GM18519 (cell line): Measurements from ENCODE around the gene GPR107.

Experiments used
- ATAC-seq: cut with Tn5 transposase; IDR thresholded peaks from one replicate; pipeline ENCODE4 v1.9.1; 2021; ENCODE audit warnings: mild to moderate bottlenecking, moderate library complexity; ENCODE audit not compliant: unreplicated experiment, low FRiP score

GPR107 gene

DNA sequence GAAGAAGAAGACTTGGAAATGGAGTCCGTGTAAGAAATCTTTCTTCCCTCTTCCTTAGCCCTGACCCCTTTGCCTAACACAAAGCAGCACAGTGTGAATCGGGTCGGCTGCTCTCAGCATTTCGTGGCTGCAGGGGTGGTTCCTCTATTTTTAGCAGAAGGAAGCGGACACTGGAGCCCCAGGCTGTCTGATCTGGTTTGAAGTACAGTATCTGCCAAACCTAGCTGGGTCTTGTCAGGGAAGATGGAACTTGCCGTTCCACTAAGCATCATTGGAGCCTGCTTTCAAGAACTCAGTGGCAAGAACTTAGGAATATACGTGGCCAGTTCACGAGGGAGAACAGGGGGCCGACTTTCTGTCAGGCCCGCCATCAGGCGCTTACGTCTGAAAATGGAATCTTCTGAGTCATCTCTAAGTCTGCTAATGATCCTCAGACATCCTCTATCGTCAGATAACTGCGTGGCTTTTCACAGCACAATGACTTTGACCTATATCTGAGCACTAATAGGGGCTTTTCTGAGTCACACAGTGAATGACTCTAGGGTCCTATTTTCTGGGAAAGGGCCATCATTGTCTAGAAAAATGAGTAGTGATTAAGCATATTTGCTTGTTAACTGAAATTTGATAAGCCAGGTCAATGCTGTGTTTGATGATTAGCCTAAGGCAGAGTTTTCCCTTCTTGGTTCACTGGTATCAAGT, 75.2 kb downstream of the GPR107 start:
- ATAC-seq, result peak; percentile 47

DNA sequence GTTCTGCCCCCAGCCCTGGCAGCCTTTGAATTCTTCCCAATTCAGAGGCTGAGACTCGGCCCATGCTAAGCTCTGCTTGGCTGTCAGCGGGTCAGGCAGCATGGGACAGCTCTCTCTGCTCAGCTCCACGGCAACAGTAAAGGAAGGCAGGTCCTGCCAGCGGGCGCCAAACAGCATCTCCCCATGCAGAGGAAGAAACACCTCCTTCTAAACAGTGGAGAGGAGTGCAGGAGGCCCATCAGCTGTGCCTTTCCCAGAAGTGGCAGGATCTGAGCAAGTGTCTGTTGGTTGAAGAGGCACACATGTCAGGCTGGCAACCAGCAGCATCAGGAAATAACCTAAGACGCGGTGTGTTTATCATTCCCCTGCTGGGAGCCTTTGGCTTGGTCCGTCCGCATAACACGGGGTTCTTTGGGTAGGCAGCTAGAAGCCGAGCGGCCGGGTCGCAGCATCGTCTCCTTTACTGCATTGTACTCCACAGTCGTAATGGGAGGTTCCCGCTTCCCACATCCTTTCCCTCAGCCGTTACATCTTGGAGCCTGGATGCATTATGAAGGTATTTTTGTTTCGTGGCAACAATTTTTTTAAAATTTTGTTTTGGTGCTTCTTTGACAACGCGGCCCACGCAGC, 75.8 kb downstream of the GPR107 start:
- ATAC-seq, result no peak

DNA sequence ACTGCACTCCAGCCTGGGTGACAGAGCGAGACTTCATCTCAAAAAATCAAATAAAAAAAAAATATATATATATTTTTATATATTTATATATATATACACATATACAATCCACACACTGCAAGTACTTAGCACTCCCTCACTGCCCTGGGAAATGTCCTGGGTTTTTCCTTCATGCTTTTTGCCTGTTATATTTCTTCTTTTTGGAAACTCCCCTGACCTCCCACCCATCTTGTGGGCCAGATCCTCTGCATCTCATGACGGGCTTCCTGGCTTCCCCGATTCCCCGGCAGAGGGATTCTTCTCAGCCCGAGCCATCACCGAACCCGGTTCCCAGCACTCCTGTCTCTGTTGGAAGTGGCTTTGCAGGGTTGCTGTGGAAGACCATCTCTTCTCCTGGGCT, 79.0 kb downstream of the GPR107 start:
- ATAC-seq, result no peak

- ATAC-seq, result no peak
Measured at GRCh38 chr9:130137081-130137640, 83.5 kb downstream of the GPR107 start.

DNA sequence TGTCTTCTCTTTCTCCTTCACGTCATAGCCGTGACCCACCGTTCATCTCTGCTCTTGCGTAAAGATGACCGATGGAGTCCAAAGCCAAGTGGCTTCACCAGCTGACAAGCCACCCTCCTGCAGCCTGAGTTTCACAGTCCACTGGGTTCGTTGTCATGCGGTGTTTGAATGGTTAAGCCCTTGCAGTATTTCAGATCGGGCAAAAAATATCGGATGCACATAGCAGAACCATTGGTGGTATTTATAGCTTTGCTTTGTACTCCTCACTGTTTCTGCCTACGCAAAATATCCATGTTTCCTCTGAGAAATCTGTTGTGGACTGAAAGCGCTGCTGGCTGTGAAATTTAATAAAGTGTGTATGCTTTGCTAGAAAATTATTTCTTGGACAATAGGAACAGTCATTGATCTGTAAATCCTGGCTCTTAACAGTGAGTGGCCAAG, 84.0 kb downstream of the GPR107 start:
- ATAC-seq, result no peak

DNA sequence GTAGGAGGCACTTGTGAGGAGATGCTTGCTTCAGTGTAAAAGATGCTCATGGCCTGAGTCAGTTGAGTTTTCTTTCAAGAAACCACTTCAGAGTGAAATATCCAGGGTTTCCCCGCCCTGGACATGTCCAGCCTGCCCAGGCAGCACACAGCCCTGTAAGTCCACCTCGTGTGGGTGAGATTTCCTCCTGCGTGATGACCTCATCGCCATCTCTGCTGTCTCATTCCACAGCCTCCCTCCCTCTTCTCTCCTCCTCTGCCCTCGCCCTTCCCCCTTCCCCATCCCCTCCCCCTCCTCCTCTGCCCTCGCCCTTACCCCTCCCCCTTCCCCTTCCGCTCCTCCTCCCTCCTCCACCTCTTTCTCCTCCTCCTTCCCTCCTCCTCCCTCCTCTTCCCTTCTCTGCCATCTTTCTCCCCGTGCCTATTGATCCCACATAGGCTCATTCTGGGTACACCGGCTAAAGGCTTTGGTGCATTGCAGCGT, 84.5 kb downstream of the GPR107 start:
- ATAC-seq, result no peak

- ATAC-seq, result no peak
Measured at GRCh38 chr9:130138791-130139190, 85.1 kb downstream of the GPR107 start.

DNA sequence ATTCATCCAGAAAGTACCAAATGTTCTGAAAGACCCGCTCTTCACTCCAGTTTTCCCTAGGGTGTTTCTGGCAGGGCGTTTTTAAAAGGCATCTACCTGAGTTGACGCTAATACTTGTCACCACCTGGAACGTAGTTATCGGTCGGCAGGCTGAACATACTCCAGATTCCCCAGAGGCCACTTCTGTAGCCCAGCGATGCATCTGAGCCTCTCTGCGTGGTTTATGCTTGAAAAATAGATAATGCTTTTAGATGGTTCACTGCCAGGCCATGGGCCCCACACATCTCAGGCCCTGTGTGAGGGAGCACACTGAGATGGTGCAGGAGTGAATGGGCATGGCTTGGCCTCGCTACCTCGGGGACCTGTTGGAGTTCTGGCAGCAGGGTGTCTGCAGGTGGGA, 85.5 kb downstream of the GPR107 start:
- no peak for ATAC-seq

DNA sequence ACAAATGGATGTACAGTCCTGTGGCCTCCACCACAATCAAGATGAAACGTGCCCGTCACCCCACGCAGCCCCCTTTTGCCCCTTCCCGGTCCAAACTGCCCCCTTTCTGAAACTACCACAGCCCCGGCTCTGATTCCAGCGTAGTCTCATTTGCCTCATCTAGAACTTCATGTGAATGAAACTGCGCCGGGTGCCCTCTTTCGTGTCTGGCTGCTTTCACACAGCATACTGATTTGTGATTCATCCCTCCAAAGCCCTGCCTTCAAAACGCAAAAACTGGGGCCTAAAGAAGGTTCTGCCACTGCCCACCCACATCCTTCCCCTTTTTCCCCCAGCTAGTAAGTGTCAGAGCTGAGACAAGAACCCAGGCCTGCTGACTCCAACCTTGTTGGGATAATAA, 87.0 kb downstream of the GPR107 start:
- ATAC-seq, result no peak

- no peak for ATAC-seq
Measured at GRCh38 chr9:130142056-130142455, 88.3 kb downstream of the GPR107 start.

- ATAC-seq, result no peak
Measured at GRCh38 chr9:130142641-130143040, 88.9 kb downstream of the GPR107 start.

- no peak for ATAC-seq
Measured at GRCh38 chr9:130143279-130143893, 89.7 kb downstream of the GPR107 start.

DNA sequence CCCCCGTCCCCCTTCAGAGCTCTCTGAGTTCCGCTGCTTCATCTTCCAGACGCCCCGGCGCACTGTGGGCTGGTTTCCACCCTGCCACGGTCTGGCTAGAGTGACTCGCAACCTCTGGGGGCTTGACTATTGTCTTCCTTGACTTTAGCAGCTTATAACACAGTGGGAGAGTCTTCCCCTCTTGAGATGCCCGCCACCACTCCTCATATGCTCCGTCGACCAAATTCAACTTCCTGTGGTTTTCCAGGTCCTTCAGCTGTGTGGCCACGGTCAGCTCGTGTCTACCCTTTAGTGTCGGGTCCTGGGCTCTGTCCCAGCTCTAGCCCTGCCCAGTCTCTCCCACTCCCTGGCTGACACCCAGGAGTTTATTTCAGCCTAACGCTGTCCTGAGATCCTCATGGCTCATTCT, 90.3 kb downstream of the GPR107 start:
- ATAC-seq, result no peak

DNA sequence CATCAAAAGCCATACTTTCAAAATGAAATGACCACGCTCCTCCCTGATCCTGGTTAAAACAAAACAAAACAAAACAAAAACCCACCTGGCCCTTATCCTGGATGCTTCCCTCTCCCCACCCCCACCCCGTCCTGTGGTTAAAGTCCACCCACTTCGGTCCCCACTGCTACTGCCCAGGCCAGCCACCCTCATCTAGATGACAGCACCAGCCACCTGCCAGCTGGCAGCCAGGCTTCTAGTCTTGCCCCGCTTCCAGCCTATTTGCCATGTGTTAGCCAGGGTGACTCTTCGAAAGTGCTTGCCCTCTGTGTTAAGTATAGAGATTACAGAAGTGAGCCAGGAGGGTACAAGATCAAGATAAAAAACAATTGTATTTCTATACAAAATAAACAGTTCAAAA, 91.0 kb downstream of the GPR107 start:
- no peak for ATAC-seq

DNA sequence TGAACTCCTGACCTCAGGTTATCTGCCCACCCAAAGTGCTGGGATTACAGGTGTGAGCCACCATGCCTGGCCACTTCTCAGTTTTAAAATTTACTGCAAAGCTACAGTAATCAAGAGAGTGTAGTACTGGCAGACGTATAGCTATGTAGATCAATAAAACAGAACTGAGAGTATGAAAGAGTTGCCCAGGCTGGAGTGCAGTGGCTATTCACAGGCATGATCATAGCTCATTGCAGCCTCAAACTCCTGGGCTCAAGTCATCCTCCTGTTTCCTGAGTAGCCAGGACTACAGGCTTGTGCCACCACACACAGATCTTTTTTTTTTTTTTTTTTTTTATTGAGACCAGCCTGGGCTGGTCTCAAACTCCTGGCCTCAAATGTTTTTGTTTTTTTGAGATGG, 92.0 kb downstream of the GPR107 start:
- ATAC-seq, result no peak

DNA sequence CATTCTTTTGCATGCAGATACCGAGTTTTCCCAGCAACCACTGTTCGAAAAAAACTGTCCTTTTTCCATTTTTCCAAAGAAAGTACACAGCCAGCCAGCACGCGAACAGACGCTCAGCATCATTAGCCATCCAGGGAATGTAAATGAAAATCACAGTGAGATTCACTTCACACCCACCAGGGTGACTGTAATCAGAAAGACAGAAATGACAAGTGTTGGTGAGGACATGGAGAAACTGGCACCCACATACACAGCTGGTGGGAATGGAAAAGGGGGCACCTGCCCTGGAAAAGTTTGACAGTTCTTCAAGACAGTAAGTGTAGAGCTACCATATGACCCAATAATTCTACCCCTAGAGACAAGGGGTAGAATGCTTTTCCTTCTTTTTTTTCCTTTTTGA, 93.5 kb downstream of the GPR107 start:
- no peak for ATAC-seq

GRCh38 chr9:130147910-130148309, 94.2 kb downstream of the GPR107 start:
- ATAC-seq, result no peak

- no peak for ATAC-seq
Measured at GRCh38 chr9:130149031-130149430, 95.3 kb downstream of the GPR107 start.

GRCh38 chr9:130149654-130150286, 96.1 kb downstream of the GPR107 start:
- ATAC-seq, result no peak

GRCh38 chr9:130150779-130151382, 97.2 kb downstream of the GPR107 start:
- no peak for ATAC-seq

- no peak for ATAC-seq
Measured at GRCh38 chr9:130154816-130155215, 101.1 kb downstream of the GPR107 start.
